Activated naive CD4-positive, alpha-beta T cell treated with anti-CD3 and anti-CD28 coated beads, Interleukin-2, amount 10 ng/mL, durations not matched to agents 5 hours and 36 hours (primary cell): ENCODE data around the gene RFPL3. TPM values are rescaled to one million over a fixed set of nuclear protein-coding genes. Genes with fewer than 3 reads are reported as not detected.

Experiments
- total RNA-seq, 2 experiments: library from RNA; stranded (reverse); gene quantifications; one replicate each; pipeline ENCODE4 v1.2.3, GENCODE V29; 2021

Gene RFPL3
- not detected for total RNA-seq

DNA sequence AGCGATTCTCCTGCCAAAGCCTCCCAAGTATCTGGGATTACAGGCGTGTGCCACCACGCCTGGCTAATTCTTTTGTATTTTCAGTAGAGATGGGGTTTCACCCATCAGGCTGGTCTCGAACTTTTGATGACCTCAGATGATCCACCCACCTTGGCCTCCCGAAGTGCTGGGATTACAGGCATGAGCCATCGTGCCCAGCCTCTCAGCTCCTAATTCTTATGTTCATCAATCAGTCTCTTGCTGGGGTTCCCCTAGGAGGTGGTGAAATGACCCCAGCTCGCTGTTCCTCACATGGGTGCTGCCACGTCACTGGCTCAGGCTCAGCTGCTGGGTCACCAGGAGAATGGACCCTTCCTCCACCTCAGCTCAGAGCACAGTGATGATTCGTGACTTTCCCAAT lies at the start of gene RFPL3:
Gene RFPL3 (plus strand): TSS at position 301 of the 400 bp plus-strand sequence. CDS start 205 bp downstream, outside the sequence.

Other genes with a start within 250 kb of the RFPL3 start
- gene C22orf42, start 198.6 kb upstream of the RFPL3 start, total RNA-seq = not detected
- under 1 TPM; 0.31 to 0.50 TPM for gene RFPL2, start 152.8 kb upstream of the RFPL3 start, total RNA-seq
- not detected for gene SLC5A4, start 102.5 kb upstream of the RFPL3 start, total RNA-seq
- gene RTCB, start 54.4 kb downstream of the RFPL3 start, total RNA-seq = 10 to 100 TPM; 45.6 to 46.5 TPM
- gene BPIFC, start 106.6 kb downstream of the RFPL3 start, total RNA-seq = not detected
- gene FBXO7, start 116.9 kb downstream of the RFPL3 start, total RNA-seq = 10 to 100 TPM; 90.3 to 92.4 TPM